Activated CD4-positive, alpha-beta T cell treated with anti-CD3 and anti-CD28 coated beads, Interleukin-2, amount 10 ng/mL, durations not matched to agents 7 days and 5 days (primary cell): ENCODE data around the gene LY6G5C. TPM values are rescaled to one million over a fixed set of nuclear protein-coding genes. Genes with fewer than 3 reads are reported as not detected.

Experiments used
- CTCF ChIA-PET: fragments of 350-600 bp; sonication (Branson Sonifier 250); formaldehyde crosslinking; loops from one replicate; lab custom pipeline; 2021; ENCODE audit warnings: antibody characterized with exemption; lab: Charles Lee
- POLR2A ChIA-PET: fragments of 350-600 bp; sonication (Branson Sonifier 250); formaldehyde crosslinking; loops from one replicate; lab custom pipeline; 2021; ENCODE audit warnings: antibody characterized with exemption; lab: Charles Lee
- DNase-seq: peaks from one replicate; pipeline ENCODE4 v3.0.0-alpha.2; 2020
- H3K27ac Mint-ChIP-seq: one replicate; pipeline ENCODE4 v1.8.0; 2021; ENCODE audit warnings: mild to moderate bottlenecking, moderate library complexity, mixed read lengths
- H3K27me3 Mint-ChIP-seq: one replicate; pipeline ENCODE4 v1.8.0; 2021; ENCODE audit warnings: mixed read lengths
- H3K36me3 Mint-ChIP-seq: one replicate; pipeline ENCODE4 v1.8.0; 2021; ENCODE audit warnings: low read depth, mixed read lengths
- H3K4me1 Mint-ChIP-seq: one replicate; pipeline ENCODE4 v1.8.0; 2021; ENCODE audit warnings: mixed read lengths
- H3K4me3 Mint-ChIP-seq: one replicate; pipeline ENCODE4 v1.8.0; 2021; ENCODE audit warnings: mild to moderate bottlenecking, moderate library complexity, mixed read lengths
- H3K9me3 Mint-ChIP-seq: one replicate; pipeline ENCODE4 v1.8.0; 2021; ENCODE audit warnings: mixed read lengths
- total RNA-seq, 2 experiments: library from RNA; stranded (reverse); gene quantifications; one replicate each; pipeline ENCODE4 v1.2.3, GENCODE V29; 2021

LY6G5C gene
- total RNA-seq, 2 experiments from 2014 or later: 1.7 to 2.1 TPM

GRCh38 chr6:31686483-31686882, 5.6 kb upstream of the LY6G5C start:
- H3K9me3 Mint-ChIP-seq: no peaks in the 10 kb centered on the region
- no peaks in the 10 kb centered on the region for H3K27me3 Mint-ChIP-seq
- CTCF ChIA-PET: interaction anchor here (0.5 kb wide), 1 partner anchor 179 kb away, joined by 3 read pairs; no protein-coding TSS in a partner anchor
- POLR2A ChIA-PET: no interaction called here
- H3K27ac Mint-ChIP-seq: no peak overlapping the region
- no peak for DNase-seq
- H3K4me1 Mint-ChIP-seq: peaks cover 9% of the 10 kb centered on the region
- no peak overlapping the region for H3K4me3 Mint-ChIP-seq
- H3K36me3 Mint-ChIP-seq: peaks cover 41% of the 10 kb centered on the region

DNA sequence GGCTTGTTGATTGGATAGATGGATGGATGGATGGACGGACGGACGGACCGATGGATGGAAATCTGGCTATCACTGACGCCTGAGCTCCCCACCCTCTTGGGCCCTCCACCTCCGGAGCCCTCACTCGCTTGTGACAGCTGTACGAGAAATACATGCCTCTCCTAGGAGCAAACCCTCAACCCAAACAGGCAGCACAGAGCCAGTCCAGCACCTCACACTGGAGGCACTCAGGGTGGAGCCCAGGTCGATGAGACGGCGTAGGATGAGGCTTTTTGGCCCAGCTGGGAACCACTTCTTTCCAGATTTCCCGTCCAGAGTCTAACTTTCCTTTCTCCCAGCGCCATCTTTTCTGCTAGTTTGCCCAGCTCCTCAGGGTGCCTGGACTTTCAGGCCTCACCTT, 2.7 kb upstream of the LY6G5C start:
- POLR2A ChIA-PET: no interaction called here
- DNase-seq: no peak
- no peak overlapping the region for H3K4me3 Mint-ChIP-seq
- H3K4me1 Mint-ChIP-seq: peaks cover 32% of the 10 kb centered on the region
- no peaks in the 10 kb centered on the region for H3K9me3 Mint-ChIP-seq
- CTCF ChIA-PET: interaction anchor here (0.6 to 1.7 kb wide), 2 partner anchors 12 to 55 kb away, joined by 3 to 4 read pairs; no protein-coding TSS in a partner anchor
- H3K27me3 Mint-ChIP-seq: no peaks in the 10 kb centered on the region
- H3K36me3 Mint-ChIP-seq: peaks cover 23% of the 10 kb centered on the region
- no peak overlapping the region for H3K27ac Mint-ChIP-seq

DNA sequence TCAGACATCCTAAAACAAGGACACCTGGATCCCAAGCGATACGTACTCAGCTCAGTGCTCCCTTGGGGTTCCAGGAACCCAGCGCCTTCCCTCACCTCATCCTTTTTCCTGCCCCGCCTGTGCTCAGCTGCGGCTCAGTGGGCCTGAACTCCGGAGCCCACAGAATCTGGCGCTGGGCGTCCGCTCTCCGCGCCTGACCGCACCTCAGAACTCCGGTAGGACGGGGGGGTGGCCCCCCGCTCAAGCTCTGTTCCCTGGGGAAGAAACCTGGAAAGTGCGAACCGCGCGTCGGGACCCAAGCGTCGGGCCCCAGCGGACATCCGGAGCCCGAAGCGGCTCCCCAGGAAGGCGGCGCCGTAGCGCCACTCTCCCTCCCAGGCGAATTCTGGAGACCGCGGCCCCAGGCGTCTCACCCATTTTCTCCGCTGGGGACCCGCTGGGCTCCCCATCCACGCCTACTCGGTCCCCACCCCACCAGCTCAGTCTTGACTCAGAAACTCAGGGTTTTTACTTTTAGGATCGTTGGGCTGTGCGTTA, 336 bp upstream of the LY6G5C start:
- Mint-ChIP-seq H3K4me3 (peak overlapping the region; percentile 72), H3K36me3 (peaks cover 6% of the 10 kb centered on the region), H3K9me3 (no peaks in the 10 kb centered on the region), H3K27ac (peak overlapping the region; percentile 62), H3K27me3 (no peaks in the 10 kb centered on the region), H3K4me1 (peaks cover 40% of the 10 kb centered on the region)
- POLR2A ChIA-PET: no interaction called here
- DNase-seq: peak; percentile 41
- CTCF ChIA-PET: interaction anchor here (0.6 to 1.8 kb wide), 10 partner anchors 10 to 423 kb away, joined by 3 to 8 read pairs (median 3); partner anchors contain the start of gene DDAH2

GRCh38 chr6:31677955-31678354, 2.9 kb downstream of the LY6G5C start:
- no peaks in the 10 kb centered on the region for H3K9me3 Mint-ChIP-seq
- no peak overlapping the region for H3K4me3 Mint-ChIP-seq
- H3K27ac Mint-ChIP-seq: no peak overlapping the region
- ChIA-PET CTCF (interaction anchor here (0.8 to 2.0 kb wide), 2 partner anchors 11 to 152 kb away, joined by 4 to 7 read pairs; no protein-coding TSS in a partner anchor), POLR2A (no interaction called here)
- H3K36me3 Mint-ChIP-seq: peaks cover 6% of the 10 kb centered on the region
- peaks cover 40% of the 10 kb centered on the region for H3K4me1 Mint-ChIP-seq
- DNase-seq: no peak
- H3K27me3 Mint-ChIP-seq: no peaks in the 10 kb centered on the region

- Mint-ChIP-seq H3K4me3 (no peak overlapping the region), H3K36me3 (peaks cover 14% of the 10 kb centered on the region), H3K27me3 (no peaks in the 10 kb centered on the region), H3K4me1 (peaks cover 35% of the 10 kb centered on the region), H3K27ac (no peak overlapping the region), H3K9me3 (no peaks in the 10 kb centered on the region)
- POLR2A ChIA-PET: interaction anchor here (0.5 kb wide), 1 partner anchor 121 kb away, joined by 6 read pairs; no protein-coding TSS in a partner anchor
- CTCF ChIA-PET: interaction anchor here (2.0 kb wide), 1 partner anchor 10 kb away, joined by 7 read pairs; no protein-coding TSS in a partner anchor
- DNase-seq: no peak
Measured at GRCh38 chr6:31676904-31677303, 4.0 kb downstream of the LY6G5C start.

DNA sequence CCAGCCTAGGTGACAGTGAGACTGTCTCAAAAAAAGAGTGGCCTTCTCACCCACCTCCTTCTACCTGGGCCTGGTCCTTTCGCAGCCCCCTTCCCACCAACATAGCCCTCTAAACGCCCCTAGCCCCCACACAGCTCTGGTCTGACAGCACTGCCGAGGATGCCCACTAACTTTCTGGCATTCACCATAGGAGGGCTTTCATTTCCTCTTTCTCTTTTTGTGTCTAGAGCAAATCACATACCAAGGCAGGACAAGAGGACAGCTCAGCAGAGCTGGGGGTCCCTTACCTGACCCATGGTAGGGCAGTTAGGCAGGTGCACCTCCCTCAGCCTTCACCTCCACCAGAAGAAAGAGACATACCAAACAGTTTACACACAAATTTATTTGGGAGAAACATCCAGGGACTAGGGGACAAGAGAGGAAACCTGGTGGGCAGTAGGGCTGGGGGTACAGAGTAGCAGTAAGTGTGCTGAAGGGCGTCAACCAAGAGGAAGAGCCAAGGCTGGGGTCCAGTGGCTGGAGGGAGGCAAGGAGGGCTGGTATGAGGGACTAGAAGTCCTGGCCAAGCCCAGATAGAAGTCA, 4.5 kb downstream of the LY6G5C start:
- DNase-seq: no peak
- peaks cover 19% of the 10 kb centered on the region for H3K36me3 Mint-ChIP-seq
- no peaks in the 10 kb centered on the region for H3K27me3 Mint-ChIP-seq
- H3K4me1 Mint-ChIP-seq: peaks cover 30% of the 10 kb centered on the region
- H3K4me3 Mint-ChIP-seq: no peak overlapping the region
- H3K27ac Mint-ChIP-seq: no peak overlapping the region
- H3K9me3 Mint-ChIP-seq: no peaks in the 10 kb centered on the region
- CTCF ChIA-PET: interaction anchor here (2.0 kb wide), 1 partner anchor 10 kb away, joined by 7 read pairs; no protein-coding TSS in a partner anchor
- POLR2A ChIA-PET: no interaction called here

DNA sequence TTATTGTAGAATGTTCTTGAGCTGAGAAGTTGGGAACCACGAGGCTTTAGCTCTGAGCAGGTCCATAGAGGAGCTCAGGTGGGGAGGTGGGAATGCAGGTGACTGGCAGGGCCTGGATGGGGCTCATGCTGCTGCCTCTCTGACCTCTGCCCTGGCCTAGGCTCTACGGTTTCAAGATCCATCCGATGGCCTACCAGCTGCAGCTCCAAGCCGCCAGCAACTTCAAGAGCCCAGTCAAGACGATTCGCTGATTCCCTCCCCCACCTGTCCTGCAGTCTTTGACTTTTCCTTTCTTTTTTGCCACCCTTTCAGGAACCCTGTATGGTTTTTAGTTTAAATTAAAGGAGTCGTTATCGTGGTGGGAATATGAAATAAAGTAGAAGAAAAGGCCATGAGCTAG, 11.2 kb downstream of the LY6G5C start, which contains the start of gene LY6G5B:
LY6G5B (plus strand) TSS at position 301 of the 400 bp plus-strand sequence. CDS start 975 bp downstream, outside the sequence.
- Mint-ChIP-seq H3K4me3 (no peak within 1 kb of the TSS), H3K27me3 (no peaks in the 10 kb centered on the region), H3K27ac (peak within 1 kb of the TSS; percentile 13), H3K9me3 (no peaks in the 10 kb centered on the region), H3K36me3 (peaks cover 62% of the 10 kb centered on the region), H3K4me1 (peaks cover 31% of the 10 kb centered on the region)
- DNase-seq: no peak
- CTCF ChIA-PET: interaction anchor here (0.6 to 1.2 kb wide), 3 partner anchors 11 to 100 kb away, joined by 3 to 4 read pairs (median 3); partner anchors contain the start of gene LY6G5C
- POLR2A ChIA-PET: interaction anchor here (0.9 kb wide), 1 partner anchor 9 kb away, joined by 3 read pairs; the partner anchor contains the start of gene C6orf47

DNA sequence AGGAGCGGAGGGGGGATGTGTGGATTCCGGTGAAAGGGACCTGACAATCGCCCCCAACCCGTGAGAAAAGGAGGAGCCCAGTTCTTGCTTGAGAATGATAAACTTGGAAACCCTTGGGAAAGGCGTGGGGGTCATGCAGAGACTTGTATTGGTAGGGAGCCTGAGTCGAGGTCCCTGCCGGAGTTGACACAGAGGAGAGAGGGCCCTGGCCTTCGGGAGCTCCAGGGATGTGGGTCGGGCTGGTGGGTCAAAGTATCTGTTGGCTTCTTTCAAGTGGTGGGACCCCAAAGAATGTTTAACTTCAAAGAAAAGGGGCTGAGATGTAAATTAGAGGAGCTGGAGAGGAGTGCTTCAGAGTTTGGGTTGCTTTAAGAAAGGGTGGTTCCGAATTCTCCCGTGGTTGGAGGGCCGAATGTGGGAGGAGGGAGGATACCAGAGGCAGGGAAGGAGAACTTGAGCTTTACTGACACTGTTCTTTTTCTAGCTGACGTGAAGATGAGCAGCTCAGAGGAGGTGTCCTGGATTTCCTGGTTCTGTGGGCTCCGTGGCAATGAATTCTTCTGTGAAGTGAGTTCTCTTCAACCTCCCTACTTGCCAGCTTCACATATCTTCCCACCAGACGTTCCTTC, 14.4 kb downstream of the LY6G5C start:
- Mint-ChIP-seq H3K27me3 (no peaks in the 10 kb centered on the region), H3K27ac (peak overlapping the region; percentile 94), H3K4me1 (peaks cover 56% of the 10 kb centered on the region), H3K4me3 (peak overlapping the region; percentile 87), H3K9me3 (no peaks in the 10 kb centered on the region), H3K36me3 (peaks cover 71% of the 10 kb centered on the region)
- ChIA-PET CTCF (interaction anchor here (0.9 to 2.1 kb wide), 5 partner anchors 9 to 104 kb away, joined by 3 to 8 read pairs (median 3); partner anchors contain the start of genes APOM and LY6G5C), POLR2A (interaction anchor here (0.7 kb wide), 1 partner anchor 112 kb away, joined by 3 read pairs; no protein-coding TSS in a partner anchor)
- no peak for DNase-seq

DNA sequence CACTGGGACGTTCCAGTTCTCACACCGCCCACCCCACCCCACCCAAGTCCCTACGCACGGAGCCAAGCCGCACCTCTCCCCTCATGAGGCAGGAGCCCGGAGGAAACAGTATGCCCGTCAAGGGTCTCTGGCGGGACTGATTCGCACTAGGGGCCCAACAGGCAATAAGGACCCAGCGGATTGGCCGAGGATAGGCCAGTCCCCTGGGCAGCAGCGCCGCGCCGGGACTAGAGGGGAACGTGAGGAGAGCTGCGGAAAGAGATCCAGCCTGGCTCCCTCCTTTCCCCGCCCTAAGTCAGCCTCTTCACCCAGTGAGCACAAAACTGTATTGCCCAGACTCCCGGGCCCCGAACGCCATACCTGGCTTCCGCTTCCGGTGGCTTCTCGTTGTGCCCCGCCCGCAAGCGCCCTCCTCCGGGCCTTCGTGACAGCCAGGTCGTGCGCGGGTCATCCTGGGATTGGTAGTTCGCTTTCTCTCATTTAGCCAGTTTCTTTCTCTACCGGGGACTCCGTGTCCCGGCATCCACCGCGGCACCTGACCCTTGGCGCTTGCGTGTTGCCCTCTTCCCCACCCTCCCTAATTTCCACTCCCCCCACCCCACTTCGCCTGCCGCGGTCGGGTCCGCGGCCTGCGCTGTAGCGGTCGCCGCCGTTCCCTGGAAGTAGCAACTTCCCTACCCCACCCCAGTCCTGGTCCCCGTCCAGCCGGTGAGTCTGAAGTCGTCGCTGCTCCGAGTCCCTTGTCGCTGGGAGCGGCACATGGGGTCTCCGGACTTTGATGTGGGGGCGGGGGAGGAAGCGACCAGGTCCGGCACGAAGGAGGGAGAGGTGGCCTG, 15.1 kb downstream of the LY6G5C start, which contains the start of gene CSNK2B:
CSNK2B (plus strand) TSS at position 580 of the 836 bp plus-strand sequence. CDS start 752 bp downstream, outside the sequence.
- peak; percentile 99 for DNase-seq
- Mint-ChIP-seq H3K4me3 (peak within 1 kb of the TSS; percentile 87), H3K27ac (peak within 1 kb of the TSS; percentile 94), H3K36me3 (peaks cover 73% of the 10 kb centered on the region), H3K9me3 (no peaks in the 10 kb centered on the region), H3K27me3 (no peaks in the 10 kb centered on the region), H3K4me1 (peaks cover 63% of the 10 kb centered on the region)
- ChIA-PET CTCF (interaction anchor here (0.9 to 2.1 kb wide), 6 partner anchors 10 to 85 kb away, joined by 3 to 8 read pairs (median 3); partner anchors contain the start of genes APOM and LY6G5C), POLR2A (interaction anchor here (0.7 kb wide), 1 partner anchor 138 kb away, joined by 3 read pairs; no protein-coding TSS in a partner anchor)

DNA sequence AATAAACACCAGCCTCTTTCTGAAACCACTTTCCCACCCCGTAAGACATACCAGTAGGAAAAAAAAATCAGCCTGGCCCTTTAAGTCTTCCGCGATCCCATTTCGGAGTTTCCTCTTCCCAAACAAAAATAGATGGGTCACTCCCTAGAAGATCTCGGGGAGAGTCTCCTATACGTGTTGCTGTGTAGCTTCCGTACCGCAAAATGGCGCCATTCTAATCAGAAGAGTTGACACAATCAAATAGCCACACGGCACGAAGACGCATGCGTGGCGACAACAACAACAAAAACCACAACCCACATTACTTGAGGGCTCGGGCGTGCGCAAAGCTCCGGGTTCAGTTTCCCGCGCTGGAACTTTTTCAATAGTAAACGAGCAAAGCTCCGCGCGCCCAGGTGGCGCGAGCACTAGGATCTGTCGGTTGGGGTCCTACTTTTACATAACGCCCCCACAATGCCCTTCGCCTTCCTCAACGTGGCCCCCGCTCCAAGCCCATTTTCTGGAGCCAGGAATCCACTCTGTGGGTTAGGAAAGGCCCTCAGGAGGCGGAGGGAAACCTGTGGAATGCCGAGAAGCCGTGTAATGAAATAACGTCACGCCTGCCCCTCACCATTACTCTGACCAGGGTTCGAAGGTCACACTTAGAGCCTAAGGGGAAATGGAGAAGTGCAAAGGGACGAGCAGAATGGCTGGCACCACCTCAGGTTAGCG, 15.9 kb downstream of the LY6G5C start, which contains the start of gene GPANK1:
GPANK1 (minus strand) TSS at position 208 of the 711 bp plus-strand sequence. CDS start 519 bp downstream, outside the sequence.
- peak; percentile 95 for DNase-seq
- peak within 1 kb of the TSS; percentile 87 for H3K4me3 Mint-ChIP-seq
- H3K27me3 Mint-ChIP-seq: no peaks in the 10 kb centered on the region
- H3K4me1 Mint-ChIP-seq: peaks cover 67% of the 10 kb centered on the region
- POLR2A ChIA-PET: interaction anchor here (0.7 to 0.8 kb wide), 4 partner anchors 13 to 239 kb away, joined by 3 to 6 read pairs (median 4); partner anchors contain the start of genes BAG6 and HSPA1B
- CTCF ChIA-PET: interaction anchor here (0.9 to 4.7 kb wide), 5 partner anchors 12 to 233 kb away, joined by 3 to 32 read pairs (median 3); partner anchors contain the start of genes APOM and BAG6
- no peaks in the 10 kb centered on the region for H3K9me3 Mint-ChIP-seq
- peak within 1 kb of the TSS; percentile 94 for H3K27ac Mint-ChIP-seq
- H3K36me3 Mint-ChIP-seq: peaks cover 70% of the 10 kb centered on the region
